Epithelial cell of proximal tubule (primary cell): ENCODE results near the gene PSMA1. TPM values are rescaled to one million over a fixed set of nuclear protein-coding genes. Genes with fewer than 3 reads are reported as not detected.

Experiments used
- DNase-seq: peaks from one replicate; pipeline ENCODE4 v3.0.0-alpha.2; 2011; ENCODE audit warnings: low read depth
- H3K4me3 ChIP-seq: 2 replicates; pipeline ENCODE4 v1.5.1; 2011; ENCODE audit warnings: low read depth, mild to moderate bottlenecking, low read length
- CTCF ChIP-seq: conservative IDR thresholded peaks from 2 replicates; pipeline ENCODE4 v1.5.1; 2012; ENCODE audit warnings: low read depth, mild to moderate bottlenecking, low read length
- total RNA-seq: library from RNA; depleted of rRNA; stranded (reverse); fragments of >200 nt; gene quantifications from 2 replicates; pipeline ENCODE4 v1.2.3, GENCODE V29; 2015

The PSMA1 gene
- total RNA-seq, 1 donor from 2014 or later: 162 TPM

- no peak for DNase-seq
- H3K4me3 ChIP-seq: no peak overlapping the region
- TF ChIP-seq CTCF: no peak
Observed at GRCh38 chr11:14480716-14481115, 39.5 kb downstream of the PSMA1 start.

GRCh38 chr11:14471127-14471526, 49.1 kb downstream of the PSMA1 start:
- no peak for TF ChIP-seq CTCF
- no peak overlapping the region for H3K4me3 ChIP-seq
- no peak for DNase-seq

- TF ChIP-seq CTCF: no peak
- no peak overlapping the region for H3K4me3 ChIP-seq
Observed at GRCh38 chr11:14463623-14464022, 56.6 kb downstream of the PSMA1 start.

GRCh38 chr11:14460147-14460546, 60.0 kb downstream of the PSMA1 start:
- no peak for TF ChIP-seq CTCF
- DNase-seq: no peak
- no peak overlapping the region for H3K4me3 ChIP-seq

More at GRCh38 chr11:14463623-14464022, 56.6 kb downstream of the PSMA1 start:
- DNase-seq: no peak

- no peak overlapping the region for H3K4me3 ChIP-seq
- DNase-seq: no peak
- TF ChIP-seq CTCF: no peak
Observed at GRCh38 chr11:14458377-14458776, 61.8 kb downstream of the PSMA1 start.

GRCh38 chr11:14455648-14456430, 64.3 kb downstream of the PSMA1 start:
- TF ChIP-seq CTCF: no peak
- no peak overlapping the region for H3K4me3 ChIP-seq
- no peak for DNase-seq

Other genes starting within 250 kb of the PSMA1 start
- 86.7 and 90.0 TPM in 2 replicates for gene RRAS2, start 161.2 kb downstream of the PSMA1 start, total RNA-seq
- gene COPB1, start 20.6 kb downstream of the PSMA1 start, total RNA-seq: 129 and 132 TPM in 2 replicates
- gene PDE3B, start 123.4 kb upstream of the PSMA1 start, total RNA-seq: 4.8 and 5.1 TPM in 2 replicates